ENCODE results near the gene SESN1.

The SESN1 gene

GRCh38 chr6:108993876-108994275 is 100.8 kb downstream of the SESN1 start:
- no peaks in the 10 kb centered on the region for H3K27me3 ChIP-seq (ENCODE audit: insufficient read depth, poor library complexity, severe bottlenecking)
- no peak for DNase-seq (ENCODE audit: low read depth in 1 of 2, low spot score in 1 of 2)
- no peak for TF ChIP-seq GABPA (IDR thresholded peaks at IDR 0.05; ENCODE audit: low read depth)
- no peak for TF ChIP-seq REST (IDR thresholded peaks at IDR 0.05; ENCODE audit: insufficient replicate concordance, low read depth)
- no peak for TF ChIP-seq POLR2AphosphoS5 (IDR thresholded peaks at IDR 0.05; ENCODE audit: low read depth)
- no peak for TF ChIP-seq CTCF (IDR thresholded peaks at IDR 0.05; ENCODE audit: insufficient read depth, low read length)
- TF ChIP-seq SPI1 (IDR thresholded peaks at IDR 0.05; ENCODE audit: borderline replicate concordance, low read depth): no peak
- H3K4me3 ChIP-seq (replicated peaks; ENCODE audit: insufficient read depth, low read length): no peak overlapping the region
- no peak overlapping the region for H3K27ac ChIP-seq (replicated peaks)

GRCh38 chr6:108989700-108990099 is 104.9 kb downstream of the SESN1 start:
- no peak for DNase-seq (ENCODE audit: low read depth in 1 of 2, low spot score in 1 of 2)
- Histone ChIP-seq H3K27me3 (ENCODE audit: insufficient read depth, poor library complexity, severe bottlenecking) (no peaks in the 10 kb centered on the region), H3K4me3 (replicated peaks; ENCODE audit: insufficient read depth, low read length) (no peak overlapping the region), H3K27ac (replicated peaks) (no peak overlapping the region)
- TF ChIP-seq GABPA (IDR thresholded peaks at IDR 0.05; ENCODE audit: low read depth) (no peak), SPI1 (IDR thresholded peaks at IDR 0.05; ENCODE audit: borderline replicate concordance, low read depth) (no peak), POLR2AphosphoS5 (IDR thresholded peaks at IDR 0.05; ENCODE audit: low read depth) (no peak), REST (IDR thresholded peaks at IDR 0.05; ENCODE audit: insufficient replicate concordance, low read depth) (no peak), CTCF (IDR thresholded peaks at IDR 0.05; ENCODE audit: insufficient read depth, low read length) (no peak)

GRCh38 chr6:108988765-108989164 is 105.9 kb downstream of the SESN1 start:
- H3K4me3 ChIP-seq (replicated peaks; ENCODE audit: insufficient read depth, low read length): no peak overlapping the region
- no peak for DNase-seq (ENCODE audit: low read depth in 1 of 2, low spot score in 1 of 2)
- TF ChIP-seq GABPA (IDR thresholded peaks at IDR 0.05; ENCODE audit: low read depth) (no peak), CTCF (IDR thresholded peaks at IDR 0.05; ENCODE audit: insufficient read depth, low read length) (no peak)

GRCh38 chr6:108988296-108988695 is 106.3 kb downstream of the SESN1 start:
- Histone ChIP-seq H3K27ac (replicated peaks) (no peak overlapping the region), H3K27me3 (ENCODE audit: insufficient read depth, poor library complexity, severe bottlenecking) (no peaks in the 10 kb centered on the region), H3K4me3 (replicated peaks; ENCODE audit: insufficient read depth, low read length) (no peak overlapping the region)
- no peak for DNase-seq (ENCODE audit: low read depth in 1 of 2, low spot score in 1 of 2)
- TF ChIP-seq SPI1 (IDR thresholded peaks at IDR 0.05; ENCODE audit: borderline replicate concordance, low read depth): no peak
- no peak for TF ChIP-seq CTCF (IDR thresholded peaks at IDR 0.05; ENCODE audit: insufficient read depth, low read length)
- TF ChIP-seq GABPA (IDR thresholded peaks at IDR 0.05; ENCODE audit: low read depth): no peak
- TF ChIP-seq REST (IDR thresholded peaks at IDR 0.05; ENCODE audit: insufficient replicate concordance, low read depth): no peak
- TF ChIP-seq POLR2AphosphoS5 (IDR thresholded peaks at IDR 0.05; ENCODE audit: low read depth): no peak

More at GRCh38 chr6:108988765-108989164, 105.9 kb downstream of the SESN1 start:
- Histone ChIP-seq H3K27me3 (ENCODE audit: insufficient read depth, poor library complexity, severe bottlenecking) (no peaks in the 10 kb centered on the region), H3K27ac (replicated peaks) (no peak overlapping the region)

All from HL-60 (cell line).